GM21381 (cell line): ENCODE data around the gene CDH3.

Source experiments
- ATAC-seq: cut with Tn5 transposase; IDR thresholded peaks from one replicate; pipeline ENCODE4 v1.9.1; 2021; ENCODE audit warnings: mild to moderate bottlenecking, moderate library complexity; ENCODE audit not compliant: unreplicated experiment

CDH3 gene

DNA sequence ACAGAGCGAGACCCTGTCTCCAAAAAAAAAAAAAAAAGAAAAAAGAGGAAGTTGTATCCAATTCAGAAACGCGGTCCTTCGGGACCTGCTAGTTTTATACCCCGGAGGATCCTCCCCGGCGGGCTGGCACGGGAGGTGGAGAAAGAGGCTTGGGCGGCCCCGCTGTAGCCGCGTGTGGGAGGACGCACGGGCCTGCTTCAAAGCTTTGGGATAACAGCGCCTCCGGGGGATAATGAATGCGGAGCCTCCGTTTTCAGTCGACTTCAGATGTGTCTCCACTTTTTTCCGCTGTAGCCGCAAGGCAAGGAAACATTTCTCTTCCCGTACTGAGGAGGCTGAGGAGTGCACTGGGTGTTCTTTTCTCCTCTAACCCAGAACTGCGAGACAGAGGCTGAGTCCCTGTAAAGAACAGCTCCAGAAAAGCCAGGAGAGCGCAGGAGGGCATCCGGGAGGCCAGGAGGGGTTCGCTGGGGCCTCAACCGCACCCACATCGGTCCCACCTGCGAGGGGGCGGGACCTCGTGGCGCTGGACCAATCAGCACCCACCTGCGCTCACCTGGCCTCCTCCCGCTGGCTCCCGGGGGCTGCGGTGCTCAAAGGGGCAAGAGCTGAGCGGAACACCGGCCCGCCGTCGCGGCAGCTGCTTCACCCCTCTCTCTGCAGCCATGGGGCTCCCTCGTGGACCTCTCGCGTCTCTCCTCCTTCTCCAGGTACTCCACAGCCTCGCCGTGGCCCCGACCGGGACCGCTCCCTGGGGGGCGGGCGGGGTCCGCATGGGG is at the start of gene CDH3:
Gene CDH3 (plus strand): TSS at position 596 of the 779 bp plus-strand sequence. CDS start 70 bp downstream, at position 666.
- ATAC-seq: no peak

DNA sequence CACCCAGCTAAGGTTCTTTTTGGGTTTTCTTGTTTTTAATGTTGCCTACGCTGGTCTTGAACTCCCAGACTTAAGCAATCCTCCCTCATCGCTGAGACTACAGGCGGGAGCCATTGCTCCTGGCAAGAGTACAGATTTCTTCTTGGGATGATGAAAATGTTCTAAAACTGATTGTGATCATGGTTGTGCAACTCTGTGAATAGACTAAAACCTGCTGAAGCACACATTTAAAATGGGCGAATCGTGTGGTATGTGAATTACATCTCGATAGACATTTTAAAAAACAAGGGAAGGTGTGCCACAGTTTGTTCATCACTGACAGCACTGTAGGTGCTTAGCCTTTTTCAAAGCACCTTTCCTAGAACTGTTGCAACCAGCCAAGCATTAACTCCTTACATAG is 48.8 kb upstream of the CDH3 start:
- no peak for ATAC-seq

DNA sequence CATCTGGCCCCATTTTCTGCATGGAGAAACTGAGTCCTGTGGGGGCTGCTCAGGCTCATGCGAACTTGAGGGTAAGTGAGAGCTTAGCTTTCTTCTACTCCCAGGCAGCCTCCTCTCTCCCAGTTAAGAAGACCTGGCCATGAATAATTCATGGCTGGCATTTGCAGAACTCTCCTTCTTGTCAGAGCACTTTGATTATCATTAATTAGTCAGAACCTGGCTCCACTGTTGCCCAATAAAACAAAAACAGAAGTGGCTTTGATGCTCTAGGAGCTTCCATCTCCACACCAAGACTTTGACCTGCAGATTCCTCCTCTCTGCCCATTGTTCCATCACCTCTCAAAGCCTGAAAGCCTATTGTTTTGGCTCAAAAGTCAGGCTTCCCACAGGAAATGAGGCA is 45.5 kb upstream of the CDH3 start:
- no peak for ATAC-seq

DNA sequence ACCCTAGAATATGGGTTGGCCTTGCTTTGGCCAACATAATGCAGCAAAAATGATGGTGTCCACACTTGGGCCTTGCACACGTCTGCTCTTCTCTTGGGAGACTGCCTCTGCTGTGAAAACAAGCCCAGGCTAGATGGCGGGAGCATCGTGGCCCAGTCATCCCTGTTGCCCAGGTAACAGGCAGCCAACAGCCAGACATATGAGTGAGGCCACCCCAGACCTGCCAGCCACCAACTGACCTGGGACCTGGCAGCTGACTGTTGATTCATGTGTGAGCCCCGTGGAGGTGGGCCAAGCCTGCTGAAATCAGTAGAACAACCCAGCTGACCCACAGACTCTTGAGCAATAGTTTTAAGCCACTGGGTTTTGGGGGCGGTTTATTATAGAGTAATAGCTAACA is 39.4 kb upstream of the CDH3 start:
- ATAC-seq: no peak

DNA sequence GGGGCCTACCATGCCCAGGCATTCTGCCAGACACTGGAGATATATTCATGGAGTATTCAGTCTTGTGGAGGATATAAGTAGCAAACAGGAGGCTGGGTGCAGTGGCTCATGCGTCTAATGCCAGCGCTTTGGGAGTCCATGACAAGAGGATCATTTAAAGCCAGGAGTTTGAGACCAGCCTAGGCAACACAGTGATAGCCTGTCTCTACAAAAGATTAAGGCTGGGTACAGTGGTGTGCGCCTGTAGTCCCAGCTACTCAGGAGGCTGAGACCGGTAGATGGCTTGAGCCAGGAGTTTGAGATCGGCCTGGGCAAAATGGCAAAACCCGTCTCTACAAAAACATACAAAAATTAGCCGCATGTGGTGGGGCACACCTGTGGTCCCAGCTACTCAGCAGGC is 37.7 kb upstream of the CDH3 start:
- ATAC-seq: no peak

DNA sequence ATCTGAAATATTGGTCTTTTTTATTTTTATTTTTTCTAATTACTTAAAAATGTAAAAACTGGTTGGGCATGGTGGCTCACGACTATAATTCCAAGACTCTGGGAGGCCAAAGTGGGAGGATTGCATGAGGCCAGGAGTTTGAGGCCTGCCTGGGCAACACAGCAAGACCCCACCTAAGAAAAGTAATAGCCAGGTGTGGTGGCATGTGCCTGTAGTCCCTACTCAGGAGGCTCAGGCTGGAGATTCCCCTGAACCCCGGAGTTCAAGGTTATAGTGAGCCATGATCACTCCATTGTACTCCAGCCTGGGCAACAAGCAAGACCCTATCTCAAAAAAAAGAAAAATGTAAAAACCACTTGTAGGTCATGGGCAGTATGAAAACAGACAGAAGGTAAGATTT is 36.8 kb upstream of the CDH3 start:
- ATAC-seq: no peak

DNA sequence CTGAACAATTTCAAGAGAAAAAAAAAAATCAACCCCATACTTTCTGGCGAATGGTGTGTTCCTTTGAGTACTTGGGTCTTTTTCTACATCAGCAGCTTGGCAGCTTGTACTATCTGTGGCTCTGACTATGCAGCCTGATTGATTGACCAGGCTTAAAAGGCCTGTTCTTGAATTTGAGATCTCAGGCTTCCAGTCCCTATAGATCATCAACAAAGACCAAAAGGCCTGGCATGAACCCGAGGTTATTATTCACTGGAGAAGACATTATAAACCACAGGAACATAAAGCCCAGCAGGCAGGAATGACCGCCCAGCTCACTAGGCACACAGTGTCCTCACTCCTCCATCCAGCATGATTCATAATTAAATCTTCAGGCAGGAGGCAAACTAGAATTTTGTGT is 32.1 kb upstream of the CDH3 start:
- no peak for ATAC-seq

DNA sequence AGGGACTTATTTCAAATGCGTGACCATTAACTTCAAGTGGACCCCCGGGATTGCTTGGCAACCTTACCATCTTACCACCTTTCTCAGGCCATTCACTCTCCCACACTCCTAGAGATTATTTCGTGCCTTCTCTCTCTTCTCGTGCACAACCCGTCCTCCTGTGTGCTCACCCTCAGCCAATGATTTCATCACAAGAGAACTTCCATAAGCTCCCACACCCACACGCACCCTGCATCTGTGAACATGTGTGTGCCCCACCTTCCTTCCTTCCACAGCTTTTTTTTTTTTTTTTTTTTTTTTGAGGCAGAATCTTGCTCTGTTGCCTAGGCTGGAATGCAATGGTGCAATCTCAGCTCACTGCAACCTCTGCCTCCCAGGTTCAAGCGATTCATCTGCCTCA is 27.4 kb upstream of the CDH3 start:
- no peak for ATAC-seq

DNA sequence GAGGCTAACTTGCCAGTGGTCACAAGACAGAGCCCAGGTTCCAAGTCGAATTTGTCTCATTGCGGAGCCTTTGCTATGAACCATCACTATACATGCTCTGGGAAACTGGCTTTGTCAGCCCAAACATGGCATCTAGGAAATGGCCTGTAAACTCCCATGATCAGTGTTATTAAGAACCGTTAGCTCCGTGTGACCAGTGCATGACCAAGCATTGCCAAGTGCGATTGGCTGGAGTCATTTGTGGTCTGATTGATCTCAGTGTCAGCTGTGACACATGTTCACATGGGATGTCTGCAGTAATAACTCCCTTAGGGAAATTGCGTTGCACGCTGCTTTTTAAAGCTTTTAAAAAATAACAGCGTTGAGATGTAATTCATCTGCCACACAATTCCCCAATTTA is 18.6 kb upstream of the CDH3 start:
- no peak for ATAC-seq

DNA sequence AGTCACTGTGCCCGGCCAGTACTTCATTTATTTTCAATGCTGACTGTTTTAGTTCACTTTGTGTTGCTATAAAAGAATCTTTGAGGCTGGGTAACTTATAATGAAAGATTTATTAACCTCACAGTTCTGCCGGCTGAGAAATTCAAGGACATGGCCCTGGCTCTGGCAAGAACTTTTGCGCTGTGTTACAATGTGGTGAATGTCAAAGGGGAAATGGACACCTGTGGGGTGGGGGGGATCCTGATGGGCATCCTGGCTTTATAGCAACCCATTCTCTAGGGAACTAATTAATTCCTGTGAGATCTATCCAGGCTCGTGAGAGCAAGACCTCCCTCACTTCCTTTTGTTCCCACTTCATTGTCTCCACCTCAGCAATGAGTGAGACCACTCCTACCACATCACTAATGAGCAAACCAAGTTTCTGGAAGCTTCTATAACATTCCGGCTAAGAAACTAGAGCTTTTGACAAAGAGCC is 17.1 kb upstream of the CDH3 start:
- no peak for ATAC-seq

DNA sequence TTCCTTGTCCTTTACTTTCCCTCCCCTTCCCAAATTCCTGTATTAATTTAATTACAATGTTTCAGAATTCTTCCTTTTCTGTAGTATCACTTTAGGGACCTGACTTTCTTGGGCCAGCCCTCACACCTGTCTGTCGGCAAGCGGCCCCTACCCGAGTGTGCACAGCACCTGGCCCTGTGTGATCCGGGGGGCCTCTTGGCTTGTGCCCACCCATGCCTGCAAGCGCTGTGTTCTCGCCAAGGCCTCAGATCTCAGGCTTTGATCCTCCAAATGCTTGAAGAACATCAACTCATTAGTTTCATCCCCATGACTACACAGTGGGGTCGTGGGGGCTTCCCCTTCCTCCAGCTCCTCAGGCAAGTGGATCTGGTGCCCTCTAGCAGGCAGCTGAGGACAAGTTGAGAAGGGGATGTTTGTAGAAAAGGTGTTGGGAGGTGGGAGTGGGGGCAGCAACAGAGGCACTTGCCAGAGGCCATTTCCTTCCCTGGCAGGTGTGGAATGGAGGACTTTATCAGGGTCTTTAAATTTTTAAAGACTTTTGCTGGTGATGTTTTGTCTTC is 15.7 kb upstream of the CDH3 start:
- no peak for ATAC-seq

DNA sequence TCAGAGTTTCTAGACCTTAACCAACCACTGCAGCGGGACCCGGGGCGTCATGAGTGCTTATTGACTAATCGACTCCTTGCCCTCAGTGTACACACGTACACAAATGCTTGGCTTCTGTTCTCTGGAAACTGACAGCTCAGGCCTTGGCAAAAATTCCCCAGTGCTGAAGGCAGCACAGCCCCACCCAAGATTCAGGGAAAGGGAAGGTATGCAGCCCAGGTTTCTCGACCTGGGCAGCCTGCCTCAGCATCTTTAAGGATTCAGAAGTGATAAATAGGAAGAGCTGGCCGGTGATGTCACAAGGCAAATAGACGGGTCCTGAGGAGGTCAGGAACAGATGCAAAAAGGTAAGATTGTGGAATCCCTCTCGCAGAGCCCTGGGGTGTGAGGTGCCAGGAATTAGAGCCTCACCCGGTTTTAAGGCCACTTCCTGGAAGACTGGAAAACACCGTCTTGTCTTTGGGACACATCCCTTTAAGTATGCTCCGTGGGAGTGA is 9.0 kb upstream of the CDH3 start:
- ATAC-seq: no peak

DNA sequence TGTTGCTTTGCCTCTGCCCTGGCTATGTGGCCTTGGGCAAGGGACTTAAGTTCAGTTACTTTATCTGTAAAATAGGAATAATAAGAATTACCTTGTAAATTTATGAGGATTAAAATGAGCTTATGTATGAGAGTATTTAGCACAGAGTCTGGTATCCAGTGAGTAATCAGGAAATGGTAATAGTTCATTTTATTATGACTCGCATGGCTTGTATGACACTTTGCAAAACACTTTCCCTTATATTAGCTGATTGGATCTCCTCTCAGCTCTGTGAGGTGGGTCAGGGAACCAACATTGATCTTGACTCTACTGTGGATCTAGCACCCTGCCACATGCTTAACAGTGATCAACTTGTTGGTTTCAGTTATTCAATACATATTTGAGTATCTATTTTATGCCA is 8.3 kb upstream of the CDH3 start:
- no peak for ATAC-seq

DNA sequence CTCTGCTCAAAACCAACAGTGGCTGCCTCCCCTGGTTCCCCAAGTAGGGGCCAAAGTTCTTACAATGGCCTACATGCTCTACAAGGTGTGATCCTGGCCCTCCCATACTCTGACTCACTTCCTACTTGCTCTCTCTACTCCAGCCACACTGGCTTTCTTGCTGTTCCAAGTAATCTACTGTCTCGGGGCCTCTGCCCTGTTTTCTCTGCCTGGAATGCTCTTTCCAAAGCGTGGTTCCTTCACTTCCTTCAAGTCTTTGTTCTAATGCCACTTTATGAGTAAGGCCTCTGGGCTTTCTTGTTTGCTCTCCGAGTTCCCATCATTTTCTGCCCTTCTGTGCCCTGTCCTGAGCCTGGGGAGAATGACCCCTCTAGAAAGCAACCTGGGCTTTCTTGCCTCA is 4.1 kb upstream of the CDH3 start:
- ATAC-seq: no peak

DNA sequence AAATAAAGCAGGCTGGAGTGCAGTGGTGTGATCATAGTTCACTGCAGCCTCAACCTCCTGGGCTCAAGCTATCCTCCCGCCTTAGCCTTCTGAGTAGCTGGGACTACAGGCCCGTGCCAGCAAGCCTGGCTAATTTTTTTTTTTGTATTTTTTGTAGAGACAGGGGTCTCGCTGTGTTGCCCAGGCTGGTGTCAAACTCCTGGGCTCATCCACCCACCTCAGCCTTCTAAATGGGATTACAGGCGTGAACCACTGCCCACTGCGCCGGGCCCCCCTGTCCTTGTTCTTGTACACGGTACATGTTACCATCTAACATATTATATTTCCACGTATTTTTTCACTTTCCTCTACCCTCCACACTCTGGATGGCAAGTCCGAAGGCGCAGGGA is 3.1 kb upstream of the CDH3 start:
- no peak for ATAC-seq

DNA sequence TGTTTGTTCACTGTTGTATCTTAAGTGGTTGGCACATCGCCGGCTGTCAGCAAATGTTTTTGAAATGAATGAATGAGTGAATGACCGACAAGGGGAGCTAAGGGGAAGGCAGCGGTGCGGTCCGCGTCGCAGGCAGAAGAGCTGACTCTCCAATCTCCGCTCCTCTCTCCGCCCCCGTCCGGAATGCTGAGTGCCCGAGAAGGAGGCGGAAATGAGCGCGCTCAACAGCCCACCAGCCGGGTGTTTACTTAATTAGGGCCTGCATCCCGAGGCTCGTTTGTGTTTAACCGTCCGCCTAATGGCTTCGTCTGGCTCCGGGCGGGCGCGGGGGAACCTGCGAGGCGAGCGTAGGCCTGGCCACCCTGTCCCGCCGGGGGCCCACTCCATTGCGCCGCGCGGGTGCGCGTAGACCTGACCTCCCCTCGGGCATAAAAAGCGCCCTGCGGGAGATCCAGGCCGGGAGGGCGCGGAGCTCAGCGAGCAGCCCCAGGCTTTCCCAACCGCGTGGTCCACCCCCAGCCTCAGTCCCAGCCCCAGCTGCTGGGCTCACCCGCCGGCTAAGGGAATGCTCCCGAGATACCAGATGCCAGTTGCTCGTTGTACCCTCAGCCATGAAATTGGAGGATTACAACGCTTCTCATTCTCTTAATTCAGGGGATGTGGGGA is 2.5 kb upstream of the CDH3 start:
- no peak for ATAC-seq

DNA sequence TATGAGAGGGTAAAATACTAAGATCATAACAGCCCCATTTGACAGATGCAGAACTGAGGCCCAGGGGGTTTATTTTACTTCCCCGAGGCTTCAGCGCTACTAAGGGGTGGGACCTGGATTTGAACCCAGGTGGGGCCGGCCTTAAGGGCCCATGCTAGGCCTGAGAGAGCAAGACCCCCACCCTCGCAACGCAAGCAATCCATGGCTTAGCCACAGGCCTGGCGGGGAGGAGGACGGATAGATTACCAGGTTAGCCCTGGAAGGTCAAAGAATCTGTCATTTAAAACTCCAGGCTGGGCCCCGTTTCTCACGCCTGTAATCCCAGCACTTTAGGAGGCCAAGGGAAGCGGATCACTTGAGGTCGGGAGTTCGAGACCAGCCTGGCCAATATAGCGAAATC is 1.9 kb upstream of the CDH3 start:
- ATAC-seq: no peak

DNA sequence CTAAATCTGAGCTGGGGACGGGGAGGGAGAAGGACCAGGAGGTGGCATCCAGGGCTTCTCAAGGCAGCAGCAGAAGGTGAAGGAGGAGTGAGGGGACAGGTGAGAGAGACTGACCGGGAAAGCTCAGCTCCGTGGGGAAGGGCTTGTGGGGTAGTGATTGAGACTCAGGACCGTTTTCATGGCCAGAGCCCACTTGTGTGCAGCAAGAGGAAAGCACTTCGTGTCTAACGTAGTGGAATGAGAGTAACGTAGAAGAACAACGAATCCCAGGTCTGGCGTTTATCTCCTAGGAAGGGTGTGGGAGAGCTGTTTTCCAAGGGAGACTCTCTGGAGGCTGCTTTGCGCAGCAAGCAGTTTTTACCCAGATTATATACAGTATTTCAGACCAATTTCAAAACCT is 1.3 kb upstream of the CDH3 start:
- no peak for ATAC-seq

DNA sequence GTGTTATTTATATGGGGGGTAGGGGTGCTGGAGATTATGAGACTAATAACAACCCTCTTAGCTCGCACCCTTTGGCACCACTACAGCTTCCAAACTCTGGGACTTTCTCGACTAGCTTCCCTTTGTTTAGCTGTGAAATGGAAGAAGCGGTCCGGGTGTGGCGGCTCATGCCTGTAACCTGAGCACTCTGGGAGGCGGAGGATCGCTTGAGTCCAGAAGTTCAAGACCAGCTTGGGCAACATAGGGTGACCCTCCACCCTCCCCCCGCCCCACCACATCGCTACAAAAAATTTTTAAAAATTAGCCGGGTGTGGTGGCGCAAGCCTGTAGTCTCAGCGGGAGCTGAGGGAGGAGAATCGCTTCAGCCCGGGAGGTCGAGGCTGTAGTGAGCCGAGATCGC is 814 bp upstream of the CDH3 start:
- ATAC-seq: no peak

DNA sequence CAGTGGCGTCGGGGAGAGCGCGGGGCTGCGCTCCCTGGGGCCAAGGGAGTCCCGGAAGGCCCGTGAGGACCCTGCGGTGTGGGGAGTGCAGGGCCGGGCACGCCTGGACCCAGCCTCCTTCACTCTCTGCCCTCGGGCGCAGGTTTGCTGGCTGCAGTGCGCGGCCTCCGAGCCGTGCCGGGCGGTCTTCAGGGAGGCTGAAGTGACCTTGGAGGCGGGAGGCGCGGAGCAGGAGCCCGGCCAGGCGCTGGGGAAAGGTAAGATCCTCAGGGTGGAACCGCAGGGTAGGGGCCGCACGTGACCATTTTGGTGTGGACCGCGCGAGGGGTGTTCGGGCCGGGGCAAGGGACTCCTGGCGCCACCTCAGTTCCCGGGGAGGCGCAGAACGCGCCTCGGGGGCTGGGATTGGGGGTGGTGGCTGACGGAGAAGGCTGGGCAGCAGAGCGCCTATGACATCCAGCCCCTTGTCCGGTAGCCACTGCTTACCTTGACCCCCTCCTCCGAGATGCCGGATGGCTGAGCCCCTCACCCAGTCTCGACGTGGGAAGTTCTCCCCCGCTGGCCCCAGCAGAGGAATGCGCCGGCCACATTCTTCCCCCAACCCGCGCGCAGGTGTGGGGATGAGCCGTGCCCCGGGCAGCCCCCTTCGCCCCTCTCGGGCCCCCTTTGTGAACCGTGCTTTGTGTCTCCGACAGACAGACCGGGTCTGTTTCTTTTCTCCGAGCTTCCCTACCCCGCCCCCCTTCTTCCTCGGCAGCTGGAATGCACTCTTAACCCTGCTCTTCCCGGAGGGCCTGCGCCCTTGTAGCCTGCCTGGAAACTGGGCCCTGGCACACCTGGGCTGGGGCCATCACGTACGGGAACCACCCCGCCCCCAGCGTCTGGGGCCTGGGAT is 631 bp downstream of the CDH3 start:
- ATAC-seq: no peak
